T-helper 2 cell (primary cell): ENCODE results near the gene KLK2.

Experiments used
- DNase-seq, 5 experiments: peaks; one replicate each; pipeline versions ENCODE4 v3.0.0 to v3.0.0-alpha.2; 2012 to 2022

Gene KLK2

GRCh38 chr19:50925734-50926133, 52.5 kb downstream of the KLK2 start:
- no peak for DNase-seq

- no peak for DNase-seq
These were observed 52.9 kb downstream of the KLK2 start for GRCh38 chr19:50926144-50926543.

DNA sequence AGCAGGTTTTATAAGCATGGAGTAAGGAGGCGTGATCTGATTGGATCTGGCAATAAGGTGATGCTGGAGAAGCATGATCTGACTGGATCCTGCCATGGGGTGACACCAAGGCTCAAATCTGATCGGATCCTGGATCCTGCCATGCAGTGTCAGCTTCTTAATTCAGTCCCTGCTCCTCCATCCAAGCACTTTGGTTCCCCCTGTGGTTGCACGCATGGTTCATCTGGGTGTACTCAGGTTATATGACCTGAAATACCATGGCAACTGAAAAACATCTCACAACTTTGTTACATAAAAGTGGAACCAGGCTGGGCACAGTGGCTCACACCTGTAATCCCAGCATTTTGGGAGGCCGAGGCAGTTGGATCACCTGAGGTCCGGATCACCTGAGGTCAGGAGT, 55.6 kb downstream of the KLK2 start:
- no peak for DNase-seq
